HG02970 (cell line): ENCODE data around the gene SLC5A10.

Source experiments
- ATAC-seq: cut with Tn5 transposase; IDR thresholded peaks from one replicate; pipeline ENCODE4 v1.9.1; 2021; ENCODE audit warnings: mild to moderate bottlenecking, moderate library complexity, moderate number of reproducible peaks; ENCODE audit not compliant: unreplicated experiment, low FRiP score

SLC5A10 gene

DNA sequence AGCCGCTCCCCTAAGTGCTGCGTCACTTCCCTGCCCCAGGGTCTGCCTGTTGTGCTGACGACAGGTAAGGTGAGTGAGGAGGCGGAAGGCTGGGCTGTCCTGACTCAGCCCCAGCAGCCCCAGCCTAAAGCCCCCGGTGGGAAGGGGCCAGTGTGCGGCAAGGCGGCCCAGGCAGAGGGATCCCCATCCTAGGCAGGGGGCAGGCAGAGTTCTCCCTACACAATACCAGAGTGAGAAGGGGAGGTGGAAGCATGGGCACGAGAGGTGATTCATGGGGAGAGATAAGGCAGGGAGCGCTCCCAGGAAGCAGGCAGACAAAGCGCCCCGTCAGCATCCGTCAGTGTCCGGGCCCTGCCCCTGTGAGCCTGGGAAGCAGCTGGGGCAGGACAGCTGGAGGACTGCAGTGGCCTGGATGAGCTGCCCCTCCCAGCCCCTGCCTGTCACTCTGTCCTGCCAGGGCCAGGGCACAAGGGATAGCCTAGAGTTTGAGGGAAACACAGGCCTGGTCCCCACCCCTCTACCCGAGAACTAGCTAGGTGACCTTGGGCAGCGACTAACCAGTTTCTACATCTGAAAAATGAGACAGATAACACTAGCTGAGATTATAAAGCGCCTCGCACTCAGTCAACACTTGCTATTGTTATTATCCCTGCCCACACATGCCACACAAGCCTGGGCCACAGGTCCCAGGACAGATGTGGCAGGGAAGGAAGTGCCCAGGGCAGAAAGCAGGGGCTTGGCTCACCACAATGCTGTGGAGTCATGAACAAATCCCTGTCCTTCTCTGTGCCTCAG, 48.8 kb downstream of the SLC5A10 start:
- ATAC-seq = no peak

DNA sequence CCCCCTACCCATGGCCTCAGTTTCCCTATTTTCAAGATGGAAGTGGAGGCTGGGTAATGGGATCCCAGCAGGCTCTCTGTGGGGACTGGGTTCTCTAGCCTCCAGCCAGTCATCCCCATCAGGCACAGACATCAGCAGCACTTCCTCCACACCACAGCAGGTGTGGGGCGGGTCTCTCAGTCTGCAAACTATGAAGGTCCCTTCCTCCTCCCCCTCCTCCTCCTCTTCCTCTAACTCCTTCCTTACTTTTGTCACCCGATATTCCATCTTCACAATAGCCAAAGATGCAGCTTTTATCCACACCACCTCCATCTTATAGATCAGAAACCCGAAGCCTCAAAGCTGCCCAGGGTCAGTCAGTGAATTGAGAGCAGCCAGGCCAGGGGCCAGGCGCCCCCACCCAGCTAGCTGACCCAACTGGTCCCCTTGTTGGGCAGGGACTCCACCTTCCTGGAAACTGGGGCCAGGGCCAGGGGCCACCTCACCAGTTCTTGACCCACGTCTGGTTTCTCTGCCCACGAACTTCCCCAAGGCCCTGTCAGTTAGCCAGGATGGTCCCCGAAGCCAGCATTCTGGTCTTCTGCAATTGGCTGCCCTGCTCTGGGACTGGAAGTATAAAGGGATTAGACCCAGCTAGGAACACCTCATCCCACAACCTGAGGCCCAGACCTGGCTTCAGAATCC, 50.1 kb downstream of the SLC5A10 start:
- ATAC-seq = no peak

DNA sequence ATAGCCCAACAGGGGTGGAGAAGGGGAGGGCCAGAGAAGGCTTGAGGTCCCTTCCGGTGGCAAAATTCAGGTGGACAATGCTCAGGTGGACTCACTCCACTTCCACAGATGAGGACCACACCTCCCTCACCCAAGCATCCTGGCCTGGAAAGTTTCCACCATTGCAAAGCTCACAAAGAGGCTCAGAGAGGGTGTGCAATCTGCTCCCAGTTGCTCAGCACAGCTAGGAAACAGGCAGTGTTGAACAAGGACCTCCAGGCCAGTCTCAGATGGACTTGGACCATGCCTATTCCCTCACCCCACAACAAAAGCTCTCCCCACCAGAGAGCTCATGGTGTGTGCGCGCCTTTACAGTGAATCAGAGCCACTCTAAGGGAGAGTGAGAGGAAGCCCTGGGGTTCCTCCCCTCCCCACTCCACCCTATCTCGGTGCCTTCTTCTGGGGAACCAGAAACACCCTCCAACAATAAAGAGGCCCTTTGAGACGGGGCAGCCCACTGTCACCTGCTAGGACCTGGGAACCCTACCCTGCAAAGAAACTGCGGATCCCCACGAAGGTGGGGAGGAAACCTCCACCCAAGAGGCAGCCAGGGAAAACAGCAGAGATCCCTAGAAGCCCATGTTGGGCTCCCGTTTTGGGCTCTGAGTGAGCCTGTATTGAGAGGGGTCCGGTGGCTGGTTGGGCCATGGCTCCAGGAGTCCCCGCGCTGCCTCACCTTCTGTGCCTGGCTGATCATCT, 51.0 kb downstream of the SLC5A10 start:
- ATAC-seq = no peak

GRCh38 chr17:19003543-19004420, 51.8 kb downstream of the SLC5A10 start:
- ATAC-seq = peak; percentile 12

DNA sequence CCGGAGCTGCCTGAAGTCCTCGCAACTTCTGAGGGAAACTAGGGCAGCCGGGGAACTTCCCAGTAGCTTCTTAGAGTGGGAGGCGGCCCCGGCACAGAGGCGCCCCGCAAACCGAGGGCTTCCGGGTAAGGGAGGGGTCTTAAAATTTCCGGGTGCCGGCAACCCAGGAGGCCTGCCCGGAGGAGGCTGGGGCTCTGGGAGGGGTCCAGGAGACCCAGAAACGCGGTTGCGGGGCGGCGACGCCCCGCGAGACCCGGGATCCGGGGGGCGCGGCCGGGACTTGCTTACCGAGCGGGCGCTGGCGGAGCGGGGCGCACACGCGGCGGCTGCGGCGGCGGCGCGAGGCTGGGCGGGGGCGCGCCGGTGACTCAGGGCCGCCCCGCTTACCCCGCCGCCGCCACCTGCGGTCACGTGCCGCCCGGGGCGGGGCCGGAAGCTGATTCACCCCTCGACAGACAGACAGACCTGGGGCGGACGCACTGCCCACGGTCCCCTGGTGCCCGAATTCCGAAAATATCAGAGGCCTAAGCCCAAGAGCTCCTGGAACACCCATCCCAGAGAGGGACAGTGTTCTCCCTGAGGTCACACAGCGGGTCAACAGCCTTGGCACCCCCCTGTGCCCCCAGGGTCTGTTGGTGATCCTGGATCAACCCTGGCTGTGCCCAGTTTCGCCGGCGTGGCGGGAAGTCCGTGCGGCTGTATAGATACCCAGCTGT, 52.6 kb downstream of the SLC5A10 start, which contains the start of gene FAM83G:
FAM83G (minus strand) TSS at position 344 of the 716 bp plus-strand sequence. CDS start 723 bp downstream, outside the sequence.
- ATAC-seq = peak; percentile 69

DNA sequence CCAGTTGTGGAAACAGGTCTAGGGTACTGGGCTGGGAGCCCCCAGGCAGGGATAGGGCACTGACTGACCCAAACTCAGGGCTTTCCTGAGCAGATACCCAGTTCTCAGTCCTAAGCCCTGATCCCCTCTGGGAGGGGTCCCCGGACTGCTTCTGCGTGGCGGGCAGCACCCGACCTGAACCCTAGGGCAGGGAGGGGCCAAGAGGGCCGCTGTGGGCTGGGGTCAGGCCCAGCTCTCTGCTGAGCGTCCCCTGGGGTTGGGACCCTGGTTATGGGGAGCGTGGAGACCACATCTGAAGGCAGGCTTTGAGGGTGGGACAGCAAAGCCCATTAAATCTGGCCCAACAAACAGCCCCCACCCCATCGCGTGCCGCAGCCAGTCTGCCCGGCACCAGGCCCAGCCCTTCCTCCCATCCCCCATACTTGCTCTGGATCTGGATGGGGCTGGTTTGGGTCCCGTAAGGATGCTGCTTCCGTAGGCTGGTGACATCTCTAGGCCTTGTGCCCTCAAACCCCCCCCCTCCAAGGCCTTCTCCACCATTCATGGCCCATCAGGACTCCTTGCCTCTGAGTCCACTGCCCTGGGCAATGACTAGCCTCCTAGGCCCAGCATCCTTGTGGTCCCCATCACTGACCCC, 53.3 kb downstream of the SLC5A10 start:
- ATAC-seq = no peak

GRCh38 chr17:19005789-19006430, 53.9 kb downstream of the SLC5A10 start:
- ATAC-seq = no peak

GRCh38 chr17:19006698-19007097, 54.7 kb downstream of the SLC5A10 start:
- no peak for ATAC-seq

GRCh38 chr17:19009970-19010369, 58.0 kb downstream of the SLC5A10 start:
- no peak for ATAC-seq

GRCh38 chr17:19010729-19011505, 59.0 kb downstream of the SLC5A10 start:
- ATAC-seq = no peak

DNA sequence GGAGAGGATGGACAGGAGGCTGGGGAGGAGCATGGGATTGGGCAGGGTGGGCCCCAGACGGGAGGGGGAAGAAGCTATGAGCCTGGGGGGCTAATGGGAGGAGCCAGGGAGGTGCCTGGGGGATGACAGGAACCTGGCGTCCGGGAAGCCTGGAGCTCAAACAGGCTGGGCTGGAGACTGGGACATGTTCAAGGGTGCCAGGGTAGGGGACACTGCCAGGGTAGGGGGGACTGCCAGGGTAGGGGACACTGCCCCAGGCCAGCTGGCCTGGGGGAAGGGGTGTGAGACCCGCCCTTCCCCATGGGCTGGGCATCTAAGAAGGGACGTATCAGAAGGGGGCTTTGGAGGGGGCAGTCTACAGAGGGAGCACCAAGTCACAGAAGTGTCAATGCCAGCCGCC, 59.6 kb downstream of the SLC5A10 start:
- no peak for ATAC-seq

DNA sequence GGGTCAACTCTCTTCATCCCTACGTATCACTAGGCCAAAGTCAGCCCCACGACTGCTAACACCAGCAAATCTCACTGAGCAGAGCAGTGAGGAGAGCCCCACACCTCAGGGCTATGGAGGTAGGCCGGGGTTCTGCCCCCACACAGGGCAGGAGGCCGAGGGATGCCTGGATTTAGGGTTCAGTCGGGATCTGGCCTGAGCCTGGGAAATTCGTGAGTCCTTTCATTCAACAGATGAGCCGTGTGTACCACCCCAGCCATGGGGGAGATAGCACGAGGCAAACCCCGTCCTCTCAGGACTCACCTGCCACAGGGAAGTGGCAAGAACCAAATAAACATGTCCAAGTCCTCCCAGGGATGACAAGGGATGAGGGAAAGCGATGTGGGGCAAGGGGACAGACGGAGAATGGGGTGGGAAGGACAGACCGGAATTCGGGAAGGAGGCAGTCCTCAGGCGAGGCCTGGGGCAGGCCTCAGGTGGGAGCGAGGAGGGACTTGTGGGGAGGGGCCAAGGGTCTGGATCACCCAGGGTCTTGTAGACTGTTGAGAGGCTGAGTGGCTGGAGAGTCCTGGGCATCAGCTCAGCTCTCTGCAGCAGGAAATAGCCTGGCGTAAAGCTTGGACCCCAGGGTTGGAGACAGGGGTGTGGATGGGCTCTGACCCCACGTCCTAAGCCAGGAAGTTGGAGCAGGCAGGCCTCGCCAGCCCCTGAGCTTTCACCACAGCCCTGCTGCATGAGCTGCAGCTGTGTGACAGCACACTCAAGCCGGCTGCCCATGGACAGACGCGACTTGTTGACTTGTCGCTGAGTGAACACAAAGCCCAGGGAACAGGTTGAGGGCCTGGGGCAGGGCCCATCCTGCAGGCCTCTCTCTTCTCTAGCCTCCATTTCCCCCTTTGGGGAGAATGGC, 60.5 kb downstream of the SLC5A10 start:
- ATAC-seq = no peak

DNA sequence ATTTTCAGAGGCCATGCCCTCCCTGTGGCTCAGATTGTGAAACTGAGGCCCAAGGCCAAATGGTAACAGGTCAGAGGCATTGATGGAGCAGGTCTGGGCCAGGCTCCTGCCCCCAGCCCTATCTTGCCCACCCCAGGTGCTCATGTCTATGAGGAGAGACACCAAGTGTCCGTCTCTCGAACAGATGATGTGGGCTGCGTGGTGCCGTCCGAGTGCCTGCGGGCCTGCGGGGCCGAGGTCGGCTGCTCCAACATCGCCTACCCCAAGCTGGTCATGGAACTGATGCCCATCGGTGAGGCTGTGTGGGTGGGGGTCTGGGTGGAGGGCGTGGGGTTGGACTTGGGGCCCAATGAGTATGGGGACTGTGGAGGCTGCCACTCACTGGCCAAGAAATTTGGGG, 61.3 kb downstream of the SLC5A10 start:
- no peak for ATAC-seq

DNA sequence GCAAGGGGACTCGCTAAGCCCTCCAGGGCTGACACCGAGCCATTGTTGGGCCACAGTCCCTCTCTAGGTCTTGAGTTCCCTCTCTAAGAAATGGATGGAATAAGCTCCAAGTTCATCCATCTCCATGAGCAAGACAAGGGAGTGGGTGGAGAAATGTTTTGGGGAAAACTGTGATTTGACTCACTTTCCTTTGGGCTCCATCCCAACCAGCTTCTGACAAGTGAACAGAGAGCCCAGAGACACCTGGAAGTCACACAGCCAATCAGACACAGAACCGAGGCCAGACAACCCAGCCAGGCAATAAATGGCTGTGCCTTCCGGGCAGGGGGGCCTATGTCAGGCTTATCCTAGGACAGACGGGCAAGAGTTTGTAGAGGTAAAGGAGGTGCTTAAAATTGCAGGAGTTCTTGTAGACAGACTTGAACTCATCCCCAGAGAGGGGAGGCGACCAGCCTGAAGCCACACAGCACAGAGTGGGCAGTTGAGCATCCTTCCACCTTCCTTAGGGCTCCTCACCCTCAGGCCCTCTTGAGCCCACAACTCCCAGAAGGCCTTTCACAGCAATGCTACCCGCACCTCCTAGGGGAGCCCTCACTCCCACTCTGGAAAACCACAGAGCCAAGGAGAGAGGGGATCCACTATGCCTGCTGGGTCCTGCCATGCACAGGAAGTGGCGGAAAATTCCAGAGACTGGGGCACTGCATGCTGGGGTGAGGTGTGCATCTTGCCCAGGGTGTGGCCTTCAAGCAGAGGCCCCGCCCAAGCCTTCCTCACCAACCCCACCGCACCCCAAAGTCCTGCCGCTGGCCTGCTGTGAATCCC, 62.1 kb downstream of the SLC5A10 start:
- no peak for ATAC-seq

GRCh38 chr17:19014628-19015215, 62.8 kb downstream of the SLC5A10 start:
- no peak for ATAC-seq

DNA sequence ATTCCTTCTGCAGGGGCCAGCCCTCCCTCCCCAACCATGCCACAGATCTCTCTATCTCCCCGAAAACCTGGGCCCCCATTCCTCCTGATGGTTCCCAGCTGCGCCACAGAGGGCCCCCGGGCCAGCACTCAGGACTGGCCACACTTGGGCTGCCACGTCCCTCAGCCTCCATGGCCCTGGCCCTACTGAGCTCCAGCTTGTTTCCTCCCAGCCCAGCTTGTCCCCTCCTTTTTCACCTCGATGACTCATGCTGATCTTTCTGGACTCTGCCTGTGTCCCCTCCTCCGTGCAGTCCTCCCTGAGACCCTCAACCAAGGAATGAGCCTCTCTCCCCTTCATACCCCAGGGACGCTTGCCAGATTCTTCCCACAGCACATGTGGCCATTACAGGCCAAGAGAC, 63.5 kb downstream of the SLC5A10 start:
- no peak for ATAC-seq
